Measurements from ENCODE around the gene NACA2. TPM values are rescaled to one million over a fixed set of nuclear protein-coding genes. Genes with fewer than 3 reads are reported as not detected.
"Not testable (repeated sequence)": the region's sequence is repeated elsewhere in the genome, so short reads cannot be mapped to it uniquely, and the experiment has no call there.

NACA2 gene
- polyA plus RNA-seq, 6 donors from 2014 or later, result not detected

GRCh38 chr17:61581611-61582349 lies 9.2 kb downstream of the NACA2 start:
- H3K36me3 Mint-ChIP-seq, result no peaks in the 10 kb centered on the region
- H3K27me3 Mint-ChIP-seq, result peaks cover 29 to 34% (median 32%) of the 10 kb centered on the region in 3 donors
- no peaks in the 10 kb centered on the region for H3K4me1 Mint-ChIP-seq
- no peak for DNase-seq
- H3K27ac Mint-ChIP-seq, result no peak overlapping the region
- ATAC-seq (ENCODE audit: low read depth in 2 of 2), result no peak
- H3K9me3 Mint-ChIP-seq, result no peaks in the 10 kb centered on the region
- no peak overlapping the region for H3K4me3 Mint-ChIP-seq

GRCh38 chr17:61580502-61580901 lies 10.5 kb downstream of the NACA2 start:
- no peak for DNase-seq
- no peaks in the 10 kb centered on the region for H3K9me3 Mint-ChIP-seq
- no peak for ATAC-seq (ENCODE audit: low read depth in 2 of 2)
- H3K4me1 Mint-ChIP-seq, result no peaks in the 10 kb centered on the region
- no peak overlapping the region for H3K4me3 Mint-ChIP-seq
- H3K27me3 Mint-ChIP-seq, result peaks cover 34 to 39% (median 35%) of the 10 kb centered on the region in 3 donors
- no peak overlapping the region for H3K27ac Mint-ChIP-seq
- H3K36me3 Mint-ChIP-seq, result no peaks in the 10 kb centered on the region

- H3K36me3 Mint-ChIP-seq, result no peaks in the 10 kb centered on the region
- no peak overlapping the region for H3K4me3 Mint-ChIP-seq
- peaks cover 39 to 40% (median 40%) of the 10 kb centered on the region in 3 donors for H3K27me3 Mint-ChIP-seq
- H3K4me1 Mint-ChIP-seq, result no peaks in the 10 kb centered on the region
- ATAC-seq (ENCODE audit: low read depth in 2 of 2) (no peak), DNase-seq (no peak)
- H3K27ac Mint-ChIP-seq, result no peak overlapping the region
- no peaks in the 10 kb centered on the region for H3K9me3 Mint-ChIP-seq
Observed at GRCh38 chr17:61579961-61580360, 11.1 kb downstream of the NACA2 start.

- ATAC-seq (ENCODE audit: low read depth in 2 of 2), result no peak
- Mint-ChIP-seq H3K27me3 (peaks cover 39 to 41% (median 40%) of the 10 kb centered on the region in 3 donors), H3K9me3 (no peaks in the 10 kb centered on the region), H3K4me3 (no peak overlapping the region), H3K4me1 (no peaks in the 10 kb centered on the region), H3K36me3 (no peaks in the 10 kb centered on the region), H3K27ac (no peak overlapping the region)
- DNase-seq, result no peak
Observed at GRCh38 chr17:61579347-61579746, 11.7 kb downstream of the NACA2 start.

- Mint-ChIP-seq H3K36me3 (no peaks in the 10 kb centered on the region), H3K4me1 (no peaks in the 10 kb centered on the region), H3K27ac (no peak overlapping the region), H3K4me3 (no peak overlapping the region), H3K27me3 (peaks cover 39 to 45% (median 41%) of the 10 kb centered on the region in 3 donors), H3K9me3 (no peaks in the 10 kb centered on the region)
- DNase-seq (no peak), ATAC-seq (ENCODE audit: low read depth in 2 of 2) (no peak)
Observed at GRCh38 chr17:61578645-61579044, 12.4 kb downstream of the NACA2 start.

GRCh38 chr17:61575983-61576382 lies 15.0 kb downstream of the NACA2 start:
- Mint-ChIP-seq H3K36me3 (no peaks in the 10 kb centered on the region), H3K27me3 (peaks cover 29 to 46% (median 43%) of the 10 kb centered on the region in 3 donors), H3K4me3 (no peak overlapping the region), H3K9me3 (peaks cover 0 to 7% (median under 1%) of the 10 kb centered on the region in 7 donors), H3K4me1 (no peaks in the 10 kb centered on the region), H3K27ac (no peak overlapping the region)
- DNase-seq (no peak), ATAC-seq (ENCODE audit: low read depth in 2 of 2) (no peak)

- DNase-seq, result no peak
- Mint-ChIP-seq H3K36me3 (no peaks in the 10 kb centered on the region), H3K9me3 (peaks cover 0 to 12% (median 4%) of the 10 kb centered on the region in 7 donors), H3K27ac (no peak overlapping the region), H3K4me1 (no peaks in the 10 kb centered on the region), H3K27me3 (peaks cover 25 to 44% (median 41%) of the 10 kb centered on the region in 3 donors), H3K4me3 (no peak overlapping the region)
- ATAC-seq (ENCODE audit: low read depth in 2 of 2), result no peak
Observed at GRCh38 chr17:61575352-61575975, 15.6 kb downstream of the NACA2 start.

- H3K27me3 Mint-ChIP-seq, result peaks cover 20 to 40% (median 34%) of the 10 kb centered on the region in 3 donors
- ATAC-seq (ENCODE audit: low read depth in 2 of 2) (no peak), DNase-seq (no peak)
- H3K4me3 Mint-ChIP-seq, result no peak overlapping the region
- H3K36me3 Mint-ChIP-seq, result no peaks in the 10 kb centered on the region
- no peak overlapping the region for H3K27ac Mint-ChIP-seq
- peaks cover 2 to 19% (median 7%) of the 10 kb centered on the region in 7 donors for H3K9me3 Mint-ChIP-seq
- no peaks in the 10 kb centered on the region for H3K4me1 Mint-ChIP-seq
Observed at GRCh38 chr17:61574542-61575351, 16.3 kb downstream of the NACA2 start.

- not testable (repeated sequence) for H3K4me1 Mint-ChIP-seq; DNase-seq; ATAC-seq (ENCODE audit: low read depth in 2 of 2); H3K4me3 Mint-ChIP-seq; H3K36me3 Mint-ChIP-seq
- H3K9me3 Mint-ChIP-seq, result peaks cover 4 to 26% (median 9%) of the 10 kb centered on the region in 7 donors
- H3K27ac Mint-ChIP-seq, result peak overlapping the region in 1 of 6 donors; percentile 61
- peaks cover 8 to 25% (median 21%) of the 10 kb centered on the region in 3 donors for H3K27me3 Mint-ChIP-seq
Observed at GRCh38 chr17:61572547-61572946, 18.5 kb downstream of the NACA2 start.

- ATAC-seq (ENCODE audit: low read depth in 2 of 2), result no peak
- H3K9me3 Mint-ChIP-seq, result peaks cover 4 to 26% (median 9%) of the 10 kb centered on the region in 7 donors
- peaks cover 8 to 25% (median 21%) of the 10 kb centered on the region in 3 donors for H3K27me3 Mint-ChIP-seq
- H3K36me3 Mint-ChIP-seq, result no peaks in the 10 kb centered on the region
- H3K4me1 Mint-ChIP-seq, result no peaks in the 10 kb centered on the region
- no peak for DNase-seq
- H3K27ac Mint-ChIP-seq, result no peak overlapping the region
- H3K4me3 Mint-ChIP-seq, result no peak overlapping the region
Observed at GRCh38 chr17:61571624-61572023, 19.4 kb downstream of the NACA2 start.

- ATAC-seq (ENCODE audit: low read depth in 2 of 2) (no peak), DNase-seq (peak; percentile 2)
- no peak overlapping the region for H3K27ac Mint-ChIP-seq
- H3K27me3 Mint-ChIP-seq, result peaks cover 0 to 23% (median 15%) of the 10 kb centered on the region in 3 donors
- peaks cover 4 to 26% (median 9%) of the 10 kb centered on the region in 7 donors for H3K9me3 Mint-ChIP-seq
- H3K4me3 Mint-ChIP-seq, result no peak overlapping the region
- H3K36me3 Mint-ChIP-seq, result no peaks in the 10 kb centered on the region
- no peaks in the 10 kb centered on the region for H3K4me1 Mint-ChIP-seq
Observed at GRCh38 chr17:61570118-61570517, 20.9 kb downstream of the NACA2 start.

- not testable (repeated sequence) for H3K27ac Mint-ChIP-seq; ATAC-seq (ENCODE audit: low read depth in 2 of 2); H3K36me3 Mint-ChIP-seq; H3K4me3 Mint-ChIP-seq; DNase-seq; H3K4me1 Mint-ChIP-seq
- peaks cover 0 to 27% (median 18%) of the 10 kb centered on the region in 3 donors for H3K27me3 Mint-ChIP-seq
- H3K9me3 Mint-ChIP-seq, result peaks cover 4 to 26% (median 11%) of the 10 kb centered on the region in 7 donors
Observed at GRCh38 chr17:61569525-61569924, 21.5 kb downstream of the NACA2 start.

- H3K27me3 Mint-ChIP-seq, result peaks cover 0 to 22% (median 21%) of the 10 kb centered on the region in 3 donors
- H3K4me1 Mint-ChIP-seq, result no peaks in the 10 kb centered on the region
- ATAC-seq (ENCODE audit: low read depth in 2 of 2) (no peak), DNase-seq (no peak)
- H3K9me3 Mint-ChIP-seq, result peaks cover 4 to 26% (median 11%) of the 10 kb centered on the region in 7 donors
- H3K27ac Mint-ChIP-seq, result no peak overlapping the region
- no peak overlapping the region for H3K4me3 Mint-ChIP-seq
- no peaks in the 10 kb centered on the region for H3K36me3 Mint-ChIP-seq
Observed at GRCh38 chr17:61568219-61569072, 22.6 kb downstream of the NACA2 start.
